SK-N-MC (cell line): ENCODE results near the gene GPRIN1.

ENCODE experiments used
- DNase-seq: peaks from one replicate; pipeline ENCODE4 v3.0.0-alpha.2; 2011; ENCODE audit warnings: low read depth, low spot score
- H3K27ac ChIP-seq: fragments of 200-600 bp; sonication (generic); 2 replicates; pipeline ENCODE4 v1.5.1; 2016; ENCODE audit warnings: mixed run types
- H3K36me3 ChIP-seq: fragments of 200-600 bp; sonication (generic); 2 replicates; pipeline ENCODE4 v1.6.1; 2017; ENCODE audit warnings: antibody characterized with exemption, low read length, mixed read lengths; ENCODE audit not compliant: insufficient read depth
- H3K4me3 ChIP-seq: fragments of 200-600 bp; sonication (generic); 2 replicates; pipeline ENCODE4 v1.5.1; 2016
- H3K9ac ChIP-seq: fragments of 200-600 bp; sonication (generic); 2 replicates; pipeline ENCODE4 v1.8.0; 2017; ENCODE audit warnings: mixed run types, mixed read lengths; ENCODE audit not compliant: insufficient read length
- H3K9me3 ChIP-seq: fragments of 200-600 bp; sonication (generic); 2 replicates; pipeline ENCODE4 v1.6.1; 2017; ENCODE audit warnings: low read depth, mild to moderate bottlenecking, antibody characterized with exemption, low read length, moderate library complexity, mixed read lengths
- EZH2 ChIP-seq: fragments of 200-600 bp; sonication (generic); IDR thresholded peaks from one replicate; pipeline ENCODE4 v1.6.1; 2017; ENCODE audit warnings: antibody characterized with exemption
- FOXP2 ChIP-seq: optimal IDR thresholded peaks from 2 replicates; pipeline ENCODE3; 2011; ENCODE audit warnings: mild to moderate bottlenecking, moderate library complexity; ENCODE audit not compliant: insufficient read depth; ENCODE audit errors: extremely low read length, control extremely low read depth
- POLR2AphosphoS5 ChIP-seq: IDR thresholded peaks from 2 replicates; pipeline ENCODE4 v1.6.1; 2012; ENCODE audit warnings: mild to moderate bottlenecking, low read depth, low read length, borderline replicate concordance

The GPRIN1 gene

DNA sequence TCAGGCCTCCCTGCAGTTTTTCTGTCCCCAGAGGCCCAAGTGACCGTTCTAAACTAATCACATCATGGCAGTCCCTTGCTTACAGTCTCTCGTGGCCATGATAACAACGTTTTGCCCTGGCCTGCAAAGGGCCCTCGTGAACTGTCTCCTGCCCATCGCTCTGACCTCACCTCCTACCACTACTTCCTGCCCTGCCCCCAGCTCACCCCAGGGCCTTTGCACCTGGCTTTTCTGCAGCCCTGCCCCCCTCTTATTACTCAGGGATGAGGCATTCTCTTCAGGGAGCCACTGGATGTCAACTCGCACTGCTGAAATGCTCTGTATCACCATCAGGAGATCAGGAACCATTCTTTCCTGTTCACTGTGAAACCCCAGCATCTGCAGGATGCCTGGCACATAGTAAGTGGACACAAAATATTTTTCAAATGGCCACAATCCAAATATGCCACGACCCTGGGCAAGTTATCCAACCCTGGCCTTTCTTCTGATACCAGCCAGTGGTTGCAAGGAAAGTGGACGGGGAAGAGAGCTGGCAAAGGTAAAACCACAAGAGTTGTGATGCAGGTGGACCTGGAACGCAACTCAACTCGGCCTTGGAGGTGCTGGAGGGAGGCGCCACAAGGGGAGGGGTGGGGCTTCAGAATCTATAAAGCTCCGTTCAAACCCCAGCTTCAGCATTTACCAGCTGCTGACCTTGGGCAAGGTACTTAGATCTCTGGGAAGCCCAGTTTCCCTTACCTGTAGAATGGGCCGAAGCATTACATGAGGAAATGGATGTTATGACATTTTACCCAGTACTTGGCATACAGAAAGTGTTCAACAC is 18.7 kb upstream of the GPRIN1 start:
- no peak for DNase-seq
- no peak overlapping the region for H3K27ac ChIP-seq
- no peaks in the 10 kb centered on the region for H3K9me3 ChIP-seq
- H3K9ac ChIP-seq = no peak overlapping the region
- TF ChIP-seq POLR2AphosphoS5 (no peak), EZH2 (no peak)
- no peaks in the 10 kb centered on the region for H3K36me3 ChIP-seq
- H3K4me3 ChIP-seq = no peak overlapping the region

DNA sequence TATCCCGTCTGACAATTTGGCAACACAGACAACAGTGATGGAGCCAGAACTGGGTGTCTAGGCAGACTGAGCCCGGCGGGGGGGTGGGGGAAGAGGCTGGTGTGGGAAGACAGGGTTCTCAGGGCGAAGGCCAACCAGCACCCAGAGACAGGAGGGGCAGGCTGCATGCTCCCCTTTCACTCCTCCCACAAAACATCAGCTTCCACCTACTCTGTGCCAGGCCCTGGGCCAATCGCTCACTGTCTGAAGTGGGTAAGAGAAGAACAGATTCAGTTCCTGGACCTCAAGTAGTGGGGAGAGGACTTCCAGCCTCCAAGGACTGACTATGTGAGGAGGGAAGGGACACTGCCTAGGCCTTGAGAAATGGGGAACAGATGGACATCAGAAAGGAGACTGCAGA is 17.6 kb upstream of the GPRIN1 start:
- Histone ChIP-seq H3K9ac (no peak overlapping the region), H3K27ac (no peak overlapping the region), H3K4me3 (no peak overlapping the region), H3K36me3 (no peaks in the 10 kb centered on the region), H3K9me3 (no peaks in the 10 kb centered on the region)
- no peak for DNase-seq
- TF ChIP-seq EZH2 (no peak), FOXP2 (no peak), POLR2AphosphoS5 (no peak)

DNA sequence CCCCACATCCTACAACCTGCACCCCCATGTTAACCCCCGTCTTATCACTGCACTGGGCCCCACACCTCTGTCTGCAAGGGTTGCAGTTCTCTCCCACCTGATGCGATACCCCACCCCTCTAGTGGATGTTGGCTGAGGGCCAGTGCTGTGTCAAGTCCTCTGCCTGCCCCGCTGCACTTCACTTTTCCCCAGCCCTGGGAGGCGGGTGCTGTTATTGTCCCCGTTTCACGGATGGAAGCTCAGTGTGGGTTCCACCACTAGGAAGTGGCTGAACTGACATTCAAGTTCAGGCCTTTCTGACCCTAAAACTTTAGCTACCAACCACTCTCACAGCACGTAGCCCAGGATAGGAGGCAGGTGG is 16.9 kb upstream of the GPRIN1 start:
- Histone ChIP-seq H3K4me3 (no peak overlapping the region), H3K9me3 (no peaks in the 10 kb centered on the region), H3K9ac (no peak overlapping the region), H3K27ac (no peak overlapping the region), H3K36me3 (no peaks in the 10 kb centered on the region)
- TF ChIP-seq POLR2AphosphoS5 (no peak), EZH2 (no peak), FOXP2 (no peak)
- no peak for DNase-seq

DNA sequence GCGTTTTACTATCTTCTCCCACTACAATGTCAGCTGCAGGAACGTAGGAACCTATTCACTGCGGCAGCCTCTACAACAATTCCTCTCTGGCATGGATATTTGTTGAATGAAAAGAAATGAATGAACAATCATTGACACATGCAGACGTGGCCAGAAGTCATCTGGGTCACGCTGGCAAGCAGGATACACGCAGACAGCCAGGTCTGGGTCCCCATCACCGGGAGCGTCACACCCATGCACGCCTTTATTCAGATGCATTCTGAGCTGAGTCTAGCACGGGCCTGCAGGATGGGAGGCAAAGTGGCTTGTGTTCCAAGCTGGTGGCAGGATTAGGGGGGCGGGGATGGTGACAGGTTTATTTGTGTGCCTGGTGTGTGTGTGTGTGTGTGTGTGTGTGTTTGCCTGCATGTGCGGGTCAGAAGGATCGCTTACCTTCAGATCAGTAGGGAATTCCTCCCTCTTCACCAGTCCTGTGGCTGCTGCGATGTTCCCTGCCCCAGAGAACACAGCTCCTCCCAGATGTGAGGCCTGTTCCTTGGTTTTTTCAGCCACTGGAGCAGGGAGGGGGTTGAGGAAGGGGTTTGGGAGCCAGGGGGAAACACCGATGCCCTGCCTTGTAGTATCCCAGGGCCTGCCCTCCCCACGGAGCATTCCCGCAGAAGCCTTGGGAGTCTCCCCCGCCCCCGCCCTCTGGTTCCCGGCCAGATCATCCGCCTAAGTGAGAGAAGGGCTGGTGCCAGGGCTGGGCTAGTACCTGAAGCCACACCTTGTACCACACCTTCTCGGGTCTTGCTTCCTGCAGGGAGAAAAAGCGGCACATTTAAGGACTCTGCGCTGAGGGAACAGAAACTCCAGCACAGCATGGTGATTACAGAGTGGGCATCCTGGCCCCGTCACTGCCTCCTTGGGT is 16.3 kb upstream of the GPRIN1 start:
- no peak for DNase-seq
- TF ChIP-seq POLR2AphosphoS5 = no peak
- no peak for TF ChIP-seq EZH2
- no peak for TF ChIP-seq FOXP2
- Histone ChIP-seq H3K9me3 (no peaks in the 10 kb centered on the region), H3K36me3 (no peaks in the 10 kb centered on the region), H3K27ac (no peak overlapping the region), H3K4me3 (no peak overlapping the region), H3K9ac (no peak overlapping the region)

DNA sequence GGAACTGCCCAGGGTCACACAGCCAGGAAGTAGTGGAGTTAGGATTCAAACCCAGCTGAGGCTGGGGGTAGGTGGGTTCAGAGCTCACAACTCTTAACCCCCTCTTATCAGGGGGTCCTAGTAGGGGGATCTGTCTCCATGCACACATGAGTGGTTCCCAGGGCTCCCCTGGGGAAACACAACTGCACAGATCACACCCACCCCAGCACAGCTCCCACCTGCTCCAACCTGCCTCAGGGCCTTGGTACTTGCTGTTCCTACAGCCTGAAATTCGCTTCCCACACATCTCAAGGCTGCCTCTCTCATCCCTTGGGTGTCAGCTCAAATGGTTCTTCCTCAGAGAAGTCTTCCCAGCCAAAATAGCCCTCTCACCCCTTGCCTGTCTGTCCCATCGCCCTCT is 15.6 kb upstream of the GPRIN1 start:
- DNase-seq = no peak
- no peak for TF ChIP-seq FOXP2
- no peak for TF ChIP-seq POLR2AphosphoS5
- no peak for TF ChIP-seq EZH2
- no peak overlapping the region for H3K4me3 ChIP-seq
- no peaks in the 10 kb centered on the region for H3K9me3 ChIP-seq
- no peak overlapping the region for H3K9ac ChIP-seq
- H3K27ac ChIP-seq = no peak overlapping the region
- H3K36me3 ChIP-seq = no peaks in the 10 kb centered on the region

DNA sequence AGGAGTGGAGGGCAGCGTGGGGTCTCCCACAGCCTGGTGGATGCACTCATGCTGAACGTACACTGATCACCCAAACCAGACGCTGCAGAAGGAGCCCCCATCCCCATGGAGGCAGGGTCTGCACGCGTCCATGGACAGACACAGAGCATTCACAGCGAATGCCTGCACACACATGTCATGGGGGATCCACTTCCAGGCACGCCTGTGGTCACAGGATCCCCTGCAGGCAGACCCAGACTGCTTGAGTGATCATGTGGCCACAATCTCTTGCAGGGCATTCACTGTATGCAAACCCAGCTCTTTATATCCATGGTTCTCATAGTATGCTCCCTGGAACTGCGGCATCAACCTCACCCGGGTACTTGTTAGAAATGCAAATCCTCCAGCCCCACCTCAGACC is 15.0 kb upstream of the GPRIN1 start:
- DNase-seq = no peak
- H3K36me3 ChIP-seq = no peaks in the 10 kb centered on the region
- no peaks in the 10 kb centered on the region for H3K9me3 ChIP-seq
- H3K9ac ChIP-seq = no peak overlapping the region
- TF ChIP-seq POLR2AphosphoS5 (no peak), EZH2 (no peak), FOXP2 (no peak)
- H3K4me3 ChIP-seq = no peak overlapping the region
- no peak overlapping the region for H3K27ac ChIP-seq

DNA sequence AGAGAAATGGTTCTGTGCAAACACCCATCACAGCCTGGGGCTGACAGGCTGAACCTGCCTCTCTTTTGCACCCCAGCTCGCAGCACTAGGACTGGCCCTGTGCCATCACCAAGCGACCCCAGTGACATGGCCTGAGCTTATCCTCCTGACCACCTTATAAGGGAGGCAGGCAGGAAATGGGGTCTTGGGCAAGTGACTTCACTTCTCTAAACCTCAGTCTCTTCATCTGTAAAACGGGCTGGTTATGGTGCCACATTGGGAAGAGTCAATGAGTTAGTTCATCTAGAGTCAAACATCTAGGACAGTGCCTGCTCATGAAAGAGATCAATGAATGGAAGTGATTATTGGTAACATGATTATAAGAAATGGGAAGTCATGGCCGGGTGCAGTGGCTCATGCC is 14.2 kb upstream of the GPRIN1 start:
- Histone ChIP-seq H3K36me3 (no peaks in the 10 kb centered on the region), H3K27ac (no peak overlapping the region), H3K9ac (no peak overlapping the region), H3K4me3 (no peak overlapping the region), H3K9me3 (no peaks in the 10 kb centered on the region)
- DNase-seq = no peak
- TF ChIP-seq POLR2AphosphoS5 (no peak), FOXP2 (no peak), EZH2 (no peak)

DNA sequence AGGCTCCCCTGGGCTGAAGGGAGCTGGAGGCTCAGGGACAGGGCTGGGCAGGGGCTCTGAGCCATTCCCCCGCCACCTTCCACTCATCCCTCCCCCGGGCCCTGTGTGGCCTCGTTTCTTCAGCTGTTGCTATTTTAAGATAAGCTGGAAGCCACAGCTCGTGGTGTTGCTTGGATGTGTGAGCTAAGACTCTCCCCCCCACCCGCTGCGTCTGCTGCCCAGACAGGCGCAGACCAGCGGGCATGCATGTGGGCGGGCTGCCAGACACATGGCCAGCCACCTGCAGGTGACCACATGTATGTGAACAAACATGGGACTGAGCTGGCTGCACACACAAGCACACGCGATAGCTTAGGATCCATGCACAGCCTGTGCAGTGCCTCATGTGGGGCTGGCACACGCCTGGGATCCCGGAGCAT is 11.7 kb upstream of the GPRIN1 start:
- Histone ChIP-seq H3K9me3 (no peaks in the 10 kb centered on the region), H3K27ac (no peak overlapping the region), H3K4me3 (no peak overlapping the region), H3K9ac (no peak overlapping the region), H3K36me3 (no peaks in the 10 kb centered on the region)
- TF ChIP-seq EZH2 (no peak), POLR2AphosphoS5 (no peak), FOXP2 (no peak)
- DNase-seq = no peak
